ENCODE results near the gene IFI27L2. TPM values are rescaled to one million over a fixed set of nuclear protein-coding genes. Genes with fewer than 3 reads are reported as not detected.

Gene IFI27L2
- polyA plus RNA-seq, 1 donor from 2014 or later: 23.7 TPM

DNA sequence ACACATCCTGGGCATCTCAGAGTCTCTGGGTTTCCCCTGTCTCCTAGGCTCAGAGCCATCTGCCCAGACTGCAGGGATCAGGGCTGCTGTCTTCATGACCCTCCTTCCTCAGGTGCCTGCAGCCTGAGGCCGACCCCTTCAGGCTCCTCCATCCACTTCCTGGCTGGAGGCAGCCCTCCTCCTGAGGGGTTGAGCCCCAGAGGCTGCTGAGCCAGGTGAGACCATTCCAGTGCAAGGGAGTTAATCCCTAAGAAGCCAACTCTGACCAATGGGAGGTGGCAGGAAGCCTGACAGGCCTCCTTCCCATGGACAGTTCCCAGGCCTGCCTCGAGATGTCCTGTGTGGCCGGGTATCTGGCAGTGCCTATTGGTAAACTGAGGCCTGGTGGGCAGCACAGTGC, 36.3 kb upstream of the IFI27L2 start:
- H3K27ac ChIP-seq (ENCODE audit: low read length): peak overlapping the region; percentile 84
- H3K79me2 ChIP-seq (replicated peaks; ENCODE audit: insufficient read depth, low read length): no peaks in the 10 kb centered on the region
- H4K20me1 ChIP-seq (ENCODE audit: insufficient read depth): no peaks in the 10 kb centered on the region
- no peaks in the 10 kb centered on the region for H3K9me2 ChIP-seq (ENCODE audit: insufficient read depth, low read length)
- H3F3A ChIP-seq (ENCODE audit: insufficient read depth, low read length, poor library complexity, severe bottlenecking): peaks cover 5% of the 10 kb centered on the region
- peak overlapping the region; percentile 59 for H3K9ac ChIP-seq (ENCODE audit: low read length)
- H2AFZ ChIP-seq (ENCODE audit: low read depth, low read length): no peak overlapping the region
- H3K27me3 ChIP-seq (ENCODE audit: insufficient read depth, low read depth, low read length): no peaks in the 10 kb centered on the region
- H3K4me2 ChIP-seq (ENCODE audit: low read length): no peak overlapping the region
- no peaks in the 10 kb centered on the region for H3K9me3 ChIP-seq (ENCODE audit: low read length)
- TF ChIP-seq REST (IDR thresholded peaks at IDR 0.05; ENCODE audit: borderline replicate concordance) (no peak), TAF1 (IDR thresholded peaks at IDR 0.05; ENCODE audit: low read depth) (no peak), EZH2 (IDR thresholded peaks at IDR 0.05; ENCODE audit: borderline replicate concordance, insufficient read depth, low read length, poor library complexity, severe bottlenecking) (no peak), POLR2AphosphoS5 (IDR thresholded peaks at IDR 0.05) (no peak), MXI1 (conservative IDR thresholded peaks at IDR 0.05; ENCODE audit: poor library complexity, severe bottlenecking) (no peak), CTCF (IDR thresholded peaks at IDR 0.05; ENCODE audit: poor library complexity, severe bottlenecking) (no peak)
- H3K4me3 ChIP-seq (ENCODE audit: low read length): no peak overlapping the region
- no peaks in the 10 kb centered on the region for H3K36me3 ChIP-seq (ENCODE audit: insufficient read depth, low read length)

GRCh38 chr14:94164685-94165431, 35.5 kb upstream of the IFI27L2 start:
- Histone ChIP-seq H3K79me2 (replicated peaks; ENCODE audit: insufficient read depth, low read length) (no peaks in the 10 kb centered on the region), H3K9me3 (ENCODE audit: low read length) (no peaks in the 10 kb centered on the region), H3K4me3 (ENCODE audit: low read length) (peak overlapping the region; percentile 52), H4K20me1 (ENCODE audit: insufficient read depth) (no peaks in the 10 kb centered on the region), H3K36me3 (ENCODE audit: insufficient read depth, low read length) (no peaks in the 10 kb centered on the region), H3K4me2 (ENCODE audit: low read length) (peak overlapping the region; percentile 15), H2AFZ (ENCODE audit: low read depth, low read length) (no peak overlapping the region), H3K9me2 (ENCODE audit: insufficient read depth, low read length) (no peaks in the 10 kb centered on the region), H3K9ac (ENCODE audit: low read length) (peak overlapping the region; percentile 59), H3K27ac (ENCODE audit: low read length) (peak overlapping the region; percentile 84), H3F3A (ENCODE audit: insufficient read depth, low read length, poor library complexity, severe bottlenecking) (peaks cover 5% of the 10 kb centered on the region), H3K27me3 (ENCODE audit: insufficient read depth, low read depth, low read length) (no peaks in the 10 kb centered on the region)
- TF ChIP-seq REST (IDR thresholded peaks at IDR 0.05; ENCODE audit: borderline replicate concordance) (peak; percentile 41), CTCF (IDR thresholded peaks at IDR 0.05; ENCODE audit: poor library complexity, severe bottlenecking) (peak; percentile 31), POLR2AphosphoS5 (IDR thresholded peaks at IDR 0.05) (peak; percentile 87), TAF1 (IDR thresholded peaks at IDR 0.05; ENCODE audit: low read depth) (no peak), MXI1 (conservative IDR thresholded peaks at IDR 0.05; ENCODE audit: poor library complexity, severe bottlenecking) (no peak), SMC3 (conservative IDR thresholded peaks at IDR 0.05; ENCODE audit: poor library complexity) (peak; percentile 52), EP300 (conservative IDR thresholded peaks at IDR 0.05; ENCODE audit: poor library complexity, severe bottlenecking) (peak; percentile 73), RAD21 (conservative IDR thresholded peaks at IDR 0.05) (peak; percentile 46), EZH2 (IDR thresholded peaks at IDR 0.05; ENCODE audit: borderline replicate concordance, insufficient read depth, low read length, poor library complexity, severe bottlenecking) (no peak)

Measured in neural cell (in vitro differentiated cells).